ENCODE measurements around the gene SDC1. TPM values are rescaled to one million over a fixed set of nuclear protein-coding genes. Genes with fewer than 3 reads are reported as not detected.
"Not testable (repeated sequence)": the region's sequence is repeated elsewhere in the genome, so short reads cannot be mapped to it uniquely, and the experiment has no call there.

Gene SDC1
- total RNA-seq, 1 donor, result 13.0 TPM

GRCh38 chr2:20196657-20197161 lies 28.2 kb downstream of the SDC1 start:
- DNase-seq (ENCODE audit: low read depth), result no peak
- H3K4me3 ChIP-seq (ENCODE audit: low read depth, low read length), result no peak overlapping the region
- TF ChIP-seq CTCF (IDR thresholded peaks at IDR 0.05; ENCODE audit: insufficient read depth, low read length), result no peak

- TF ChIP-seq CTCF (IDR thresholded peaks at IDR 0.05; ENCODE audit: insufficient read depth, low read length), result no peak
- DNase-seq (ENCODE audit: low read depth), result no peak
- no peak overlapping the region for H3K4me3 ChIP-seq (ENCODE audit: low read depth, low read length)
These were observed 28.8 kb downstream of the SDC1 start for GRCh38 chr2:20196053-20196656.

DNA sequence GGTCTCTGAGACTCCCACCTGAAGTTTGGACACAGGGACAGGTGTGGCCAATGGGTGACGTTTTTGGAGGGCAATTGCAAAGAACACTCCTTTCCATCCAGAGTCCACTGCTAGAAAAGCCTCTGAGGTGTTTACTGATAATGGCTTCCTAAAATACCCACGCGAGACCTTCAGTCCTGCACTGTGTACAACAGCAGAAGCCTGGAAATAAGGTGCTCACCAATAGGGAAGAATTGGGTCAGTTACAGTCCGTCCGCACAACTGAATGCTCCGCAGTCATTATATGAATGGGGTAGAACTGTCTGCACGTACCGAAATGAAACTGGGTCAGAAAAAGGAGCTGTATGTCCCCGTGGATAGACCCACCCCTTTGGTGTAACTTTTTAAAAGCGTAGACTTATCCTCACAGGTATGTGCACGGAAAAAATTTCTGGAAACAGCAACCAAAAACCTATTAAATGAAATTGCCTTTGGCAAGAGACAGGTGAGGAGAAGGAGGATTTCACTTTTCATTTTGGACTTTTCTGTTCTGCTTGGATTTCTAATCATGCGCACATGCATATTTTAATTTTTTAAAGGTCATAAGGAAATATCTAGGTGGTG lies 29.4 kb downstream of the SDC1 start:
- no peak for TF ChIP-seq CTCF (IDR thresholded peaks at IDR 0.05; ENCODE audit: insufficient read depth, low read length)
- H3K4me3 ChIP-seq (ENCODE audit: low read depth, low read length), result no peak overlapping the region
- no peak for DNase-seq (ENCODE audit: low read depth)

GRCh38 chr2:20195016-20195411 lies 29.9 kb downstream of the SDC1 start:
- not testable (repeated sequence) for H3K4me3 ChIP-seq (ENCODE audit: low read depth, low read length); DNase-seq (ENCODE audit: low read depth)

GRCh38 chr2:20194097-20195015 lies 30.6 kb downstream of the SDC1 start:
- no peak for TF ChIP-seq CTCF (IDR thresholded peaks at IDR 0.05; ENCODE audit: insufficient read depth, low read length)
- DNase-seq (ENCODE audit: low read depth), result no peak
- no peak overlapping the region for H3K4me3 ChIP-seq (ENCODE audit: low read depth, low read length)

- TF ChIP-seq CTCF (IDR thresholded peaks at IDR 0.05; ENCODE audit: insufficient read depth, low read length), result no peak
- H3K4me3 ChIP-seq (ENCODE audit: low read depth, low read length), result no peak overlapping the region
- DNase-seq (ENCODE audit: low read depth), result peak; percentile 19
These were observed 31.7 kb downstream of the SDC1 start for GRCh38 chr2:20193185-20193584.

DNA sequence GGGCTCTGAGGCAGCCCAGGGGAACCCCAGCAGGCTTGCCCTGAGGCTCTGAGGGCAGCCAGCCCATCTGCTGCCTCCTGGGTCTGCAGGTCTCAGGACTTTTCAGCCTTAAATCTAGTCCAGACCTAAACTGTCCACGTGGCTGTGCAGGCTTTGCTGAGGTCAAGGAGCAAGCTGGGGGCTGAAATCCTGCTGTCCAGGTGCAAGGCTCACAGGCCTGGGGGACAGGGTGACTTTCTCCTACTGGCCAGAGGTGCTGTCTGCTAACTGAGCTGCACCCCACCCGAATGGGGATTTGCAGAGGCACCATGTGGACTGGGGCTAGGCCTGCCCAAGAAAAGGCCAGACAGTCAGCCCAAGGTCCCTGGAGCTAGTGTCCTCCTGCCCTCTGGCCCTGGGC lies 32.1 kb downstream of the SDC1 start:
- DNase-seq (ENCODE audit: low read depth), result no peak
- no peak for TF ChIP-seq CTCF (IDR thresholded peaks at IDR 0.05; ENCODE audit: insufficient read depth, low read length)
- no peak overlapping the region for H3K4me3 ChIP-seq (ENCODE audit: low read depth, low read length)
